HepG2 (cell line): Measurements from ENCODE around the gene TRPV6. TPM values are rescaled to one million over a fixed set of nuclear protein-coding genes. Genes with fewer than 3 reads are reported as not detected.

Experiments
- ATAC-seq: fragments of 200-7000 bp; cut with Tn5 transposase; 3 replicates; pipeline ENCODE4 v1.9.1; 2020; ENCODE audit warnings: mild to moderate bottlenecking, moderate library complexity
- BruUV-seq: library from RNA; stranded (reverse); fragments of 400-500 nt; replicated peaks from 2 replicates; lab custom pipeline; 2021; lab: Mats Ljungman, UMichigan
- CTCF ChIA-PET: fragments of 300-600 bp; formaldehyde crosslinking; extraction: SDS; loops from one replicate; lab custom pipeline; 2021; ENCODE audit warnings: low total read pairs, inconsistent platforms, low intra/inter-chr PET ratio; lab: Yijun Ruan, JAX
- POLR2A ChIA-PET: fragments of 350-600 bp; sonication (Branson Sonifier 250); formaldehyde crosslinking; loops from one replicate; lab custom pipeline; 2020; ENCODE audit warnings: antibody characterized with exemption, inconsistent platforms; lab: Yijun Ruan, JAX
- DNase-seq: peaks from one replicate; pipeline ENCODE4 v3.0.0-alpha.2; 2015; ENCODE audit warnings: low spot score
- FAIRE-seq: peaks from 3 replicates; lab custom pipeline; 2011; peaks lifted over from hg19 to GRCh38; lab: Jason Lieb, UNC
- H2AFZ ChIP-seq: one replicate; pipeline ENCODE4 v1.6.1; 2011; ENCODE audit warnings: low read length, inconsistent platforms
- H3K27ac ChIP-seq: fragments of 300-600 bp; 3 replicates; pipeline ENCODE4 v1.8.0; 2011; ENCODE audit warnings: mixed run types, mild to moderate bottlenecking, mixed read lengths, low read length, inconsistent platforms; ENCODE audit not compliant: insufficient read depth; ENCODE audit errors: extremely low read length
- H3K27me3 ChIP-seq, 2 experiments: fragments of 200-600 bp in 1 of 2; 2 replicates in 1 of 2; 3 replicates in 1 of 2; pipeline versions ENCODE4 v1.6.0 to v1.8.0; 2011; ENCODE audit warnings: low read length in 2 of 2, mild to moderate bottlenecking in 2 of 2, moderate library complexity in 2 of 2, inconsistent platforms in 1 of 2; ENCODE audit not compliant: insufficient read depth in 2 of 2, control insufficient read depth in 1 of 2
- H3K36me3 ChIP-seq, 2 experiments: fragments of 200-600 bp in 1 of 2; replicated peaks in 1 of 2; 2 replicates in 1 of 2; 3 replicates in 1 of 2; pipeline versions ENCODE4 v1.5.1 to v1.8.0; 2011; ENCODE audit warnings: low read length in 2 of 2, inconsistent platforms in 1 of 2; ENCODE audit not compliant: insufficient read depth in 2 of 2, control insufficient read depth in 1 of 2
- H3K4me1 ChIP-seq: 2 replicates; pipeline ENCODE4 v1.5.1; 2012; ENCODE audit warnings: low read length, inconsistent platforms; ENCODE audit not compliant: insufficient read depth
- H3K4me2 ChIP-seq: 2 replicates; pipeline ENCODE4 v1.6.0; 2011; ENCODE audit warnings: low read depth, low read length, inconsistent platforms
- H3K4me3 ChIP-seq, 3 experiments: fragments of 200-600 bp in 1 of 3; sonication (generic), shearing (Covaris generic) in 1 of 3; replicated peaks in 1 of 3; 2 replicates each; pipeline ENCODE4 v1.5.1; 2011 to 2016; ENCODE audit warnings: low read length in 3 of 3, inconsistent platforms in 2 of 3, low read depth in 2 of 3, mild to moderate bottlenecking in 2 of 3, control low read depth in 1 of 3, mixed read lengths in 1 of 3; ENCODE audit not compliant: insufficient read depth in 1 of 3
- H3K79me2 ChIP-seq: one replicate; pipeline ENCODE4 v1.6.1; 2011; ENCODE audit warnings: low read length, inconsistent platforms; ENCODE audit not compliant: insufficient read depth
- H3K9ac ChIP-seq: 2 replicates; pipeline ENCODE4 v1.6.0; 2011; ENCODE audit warnings: mild to moderate bottlenecking, low read depth, low read length, inconsistent platforms; ENCODE audit not compliant: insufficient read depth
- H3K9me3 ChIP-seq: 2 replicates; pipeline ENCODE4 v1.5.1; 2012; ENCODE audit warnings: mild to moderate bottlenecking, low read length
- H4K20me1 ChIP-seq: 2 replicates; pipeline ENCODE4 v1.6.0; 2011; ENCODE audit warnings: inconsistent platforms, mild to moderate bottlenecking, low read length, moderate library complexity; ENCODE audit not compliant: insufficient read depth
- RAD21 ChIP-seq: fragments of 450-650 bp; formaldehyde crosslinking; IDR thresholded peaks from 2 replicates; pipeline ENCODE4 v1.5.0; 2020; ENCODE audit warnings: mild to moderate bottlenecking
- RFX1 ChIP-seq: fragments of 450-650 bp; IDR thresholded peaks from 2 replicates; pipeline ENCODE4 v1.6.1; 2017
- SMAD9 ChIP-seq: sonication (generic); formaldehyde crosslinking; IDR thresholded peaks from 2 replicates; pipeline ENCODE4 v1.5.1; 2020; ENCODE audit warnings: mild to moderate bottlenecking, missing genetic modification reagents
- U2AF2 ChIP-seq: fragments of 200-400 bp; formaldehyde crosslinking; IDR thresholded peaks from 2 replicates; pipeline ENCODE4 v1.6.1; 2017; ENCODE audit warnings: low read depth, mild to moderate bottlenecking, low read length
- ZBED4 ChIP-seq: sonication (generic); formaldehyde crosslinking; IDR thresholded peaks from 2 replicates; pipeline ENCODE4 v1.4.0; 2020; ENCODE audit warnings: missing genetic modification reagents, borderline replicate concordance
- ZNF484 ChIP-seq: sonication (generic); formaldehyde crosslinking; IDR thresholded peaks from 2 replicates; pipeline ENCODE4 v1.5.1; 2020; ENCODE audit warnings: mild to moderate bottlenecking, low read depth, missing genetic modification reagents, borderline replicate concordance
- ZNF614 ChIP-seq: IDR thresholded peaks from 2 replicates; pipeline ENCODE4 v1.6.1; 2018; ENCODE audit warnings: missing biosample characterization, missing genetic modification reagents, inconsistent platforms, borderline replicate concordance
- ZNF616 ChIP-seq: sonication (generic); formaldehyde crosslinking; IDR thresholded peaks from 2 replicates; pipeline ENCODE4 v1.5.0; 2020; ENCODE audit warnings: low read depth, mild to moderate bottlenecking, missing genetic modification reagents
- ZNF713 ChIP-seq: sonication (generic); formaldehyde crosslinking; IDR thresholded peaks from 2 replicates; pipeline ENCODE4 v1.4.0; 2020; ENCODE audit warnings: mild to moderate bottlenecking, missing genetic modification reagents
- ZNF768 ChIP-seq: sonication (generic); formaldehyde crosslinking; IDR thresholded peaks from 2 replicates; pipeline ENCODE4 v1.4.0; 2020; ENCODE audit warnings: missing genetic modification reagents
- WGBS: methylation state at CpG from one replicate; pipeline ENCODE4 v1.1.6; 2017; ENCODE audit warnings: low lambda C conversion rate; 5-methylcytosine and 5-hydroxymethylcytosine counted together
- in situ Hi-C: cut with HindIII; loops from 2 replicates; pipeline ENCODE4 v1.10.0; 2017; ENCODE audit warnings: low pct_unique_long_range_greater_than_20kb; ENCODE audit not compliant: extremely low pct_ligation_motif_present
- intact Hi-C: fragments of 100-400 bp; cut with micrococcal nuclease; formaldehyde crosslinking; loops from one replicate; pipeline ENCODE4 v1.10.0; 2022; ENCODE audit not compliant: unreplicated experiment
- polyA plus RNA-seq, 8 experiments: library from polyadenylated mRNA; depleted of rRNA in 3 of 8; stranded (reverse) in 7 of 8; unstranded in 1 of 8; fragments of >200 nt; fragmentation: Illumina TruSeq in 4 of 8; extraction: Trizol in 4 of 8; gene quantifications; 2 replicates each; pipeline versions ENCODE4 v1.2.1 to v1.2.3, GENCODE V29; 2011 to 2016; ENCODE audit warnings: low read depth in 4 of 8, missing spikeins in 1 of 8, mixed read lengths in 1 of 8; ENCODE audit not compliant: insufficient read depth in 1 of 8
- total RNA-seq, 5 experiments: library from RNA; depleted of rRNA; stranded (reverse); fragments of >200 nt; fragmentation: Illumina TruSeq; extraction: Trizol; gene quantifications; 2 replicates each; pipeline ENCODE4 v1.2.3, GENCODE V29; 2016; ENCODE audit warnings: low read depth in 1 of 5
- TF ChIP-seq, protein P1 (sequence below): sonication (generic); formaldehyde crosslinking; IDR thresholded peaks from 2 replicates; pipeline ENCODE4 v1.4.0; 2020; ENCODE audit warnings: missing genetic modification reagents

Gene TRPV6
- total and polyA plus RNA-seq, 2 of the 13 experiments (the other 11 are each of a cell fraction or from before 2014, with no cell fraction given): not detected

GRCh38 chr7:142874409-142874808 lies 11.1 kb downstream of the TRPV6 start (continued):
- TF ChIP-seq SMAD9 (no peak), RAD21 (no peak), ZNF614 (CRISPR knock-in tag) (no peak), ZNF484 (no peak)
- TF ChIP-seq, all 625 proteins: peak for 0

GRCh38 chr7:142873871-142874270 lies 11.7 kb downstream of the TRPV6 start:
- DNase-seq: no peak
- in situ Hi-C loops (loop anchor here (10.0 kb wide), 1 partner anchor 341 kb away; no protein-coding TSS in a partner anchor), intact Hi-C loops (no loop called here)
- Histone ChIP-seq H3K79me2 (no peaks in the 10 kb centered on the region), H3K4me2 (no peak overlapping the region), H3K4me3 (no peak overlapping the region), H3K36me3 (no peaks in the 10 kb centered on the region), H3K27me3 (peaks cover 0 to 7% of the 10 kb centered on the region in 2 experiments; a peak in 2 of 5 replicates), H3K4me1 (no peaks in the 10 kb centered on the region), H4K20me1 (no peaks in the 10 kb centered on the region), H3K27ac (no peak overlapping the region), H3K9me3 (no peaks in the 10 kb centered on the region), H2AFZ (no peak overlapping the region), H3K9ac (no peak overlapping the region)
- no TSS peak for BruUV-seq
- 0% methylated on average over 5 of the region's 5 CpGs for WGBS
- TF ChIP-seq ZNF616 (CRISPR knock-in tag) (no peak), U2AF2 (no peak), ZNF713 (CRISPR knock-in tag) (no peak)
- CTCF ChIA-PET: interaction anchor here (1.2 kb wide), 1 partner anchor 341 kb away, joined by 3 read pairs; no protein-coding TSS in a partner anchor
- no peak for ATAC-seq
- POLR2A ChIA-PET: no interaction called here
- no peak for FAIRE-seq

DNA sequence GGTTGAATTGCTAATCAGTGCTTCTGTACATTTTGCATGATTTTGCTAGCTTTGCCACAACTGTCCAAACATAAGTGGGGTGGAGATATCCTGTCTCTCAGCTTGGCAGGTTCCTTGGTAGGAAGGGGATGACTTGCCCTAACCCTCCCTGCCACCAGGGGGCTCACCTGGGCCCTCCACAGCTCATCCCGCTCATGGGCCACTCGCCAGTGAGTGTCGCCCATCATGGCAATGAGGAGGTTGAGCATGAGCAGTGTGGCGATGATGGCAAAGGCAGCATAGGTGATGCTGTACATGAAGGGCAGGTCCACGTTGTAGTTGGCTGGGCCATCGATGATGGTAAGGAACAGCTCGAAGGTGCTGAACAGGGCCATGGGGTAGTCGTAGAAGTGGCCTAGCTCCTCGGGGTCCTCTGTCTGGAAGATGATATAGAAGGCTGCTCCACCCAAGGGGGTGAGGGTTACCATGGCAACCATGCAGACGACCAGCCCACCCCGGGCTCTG lies 12.2 kb downstream of the TRPV6 start:
- ChIA-PET POLR2A (no interaction called here), CTCF (interaction anchor here (1.2 kb wide), 1 partner anchor 342 kb away, joined by 3 read pairs; no protein-coding TSS in a partner anchor)
- H2AFZ ChIP-seq: no peak overlapping the region
- no peak overlapping the region for H3K4me2 ChIP-seq
- intact Hi-C loops: no loop called here
- no peak overlapping the region for H3K27ac ChIP-seq
- H3K4me3 ChIP-seq: no peak overlapping the region
- no peaks in the 10 kb centered on the region for H4K20me1 ChIP-seq
- in situ Hi-C loops: loop anchor here (10.0 kb wide), 1 partner anchor 341 kb away; no protein-coding TSS in a partner anchor
- no peaks in the 10 kb centered on the region for H3K79me2 ChIP-seq
- peaks cover 0 to 7% of the 10 kb centered on the region in 2 experiments; a peak in 2 of 5 replicates for H3K27me3 ChIP-seq
- H3K9ac ChIP-seq: no peak overlapping the region
- FAIRE-seq (no peak), ATAC-seq (peak; percentile 64), DNase-seq (no peak)
- WGBS: 28% methylated on average over 7 of the region's 11 CpGs
- H3K4me1 ChIP-seq: no peaks in the 10 kb centered on the region
- BruUV-seq: no TSS peak
- no peaks in the 10 kb centered on the region for H3K36me3 ChIP-seq
- no peaks in the 10 kb centered on the region for H3K9me3 ChIP-seq
- TF ChIP-seq RFX1: peak; percentile 45; the same call in 1 of the 2 replicates
- TF ChIP-seq ZNF768 (CRISPR knock-in tag): no peak
- TF ChIP-seq, protein P1, sequence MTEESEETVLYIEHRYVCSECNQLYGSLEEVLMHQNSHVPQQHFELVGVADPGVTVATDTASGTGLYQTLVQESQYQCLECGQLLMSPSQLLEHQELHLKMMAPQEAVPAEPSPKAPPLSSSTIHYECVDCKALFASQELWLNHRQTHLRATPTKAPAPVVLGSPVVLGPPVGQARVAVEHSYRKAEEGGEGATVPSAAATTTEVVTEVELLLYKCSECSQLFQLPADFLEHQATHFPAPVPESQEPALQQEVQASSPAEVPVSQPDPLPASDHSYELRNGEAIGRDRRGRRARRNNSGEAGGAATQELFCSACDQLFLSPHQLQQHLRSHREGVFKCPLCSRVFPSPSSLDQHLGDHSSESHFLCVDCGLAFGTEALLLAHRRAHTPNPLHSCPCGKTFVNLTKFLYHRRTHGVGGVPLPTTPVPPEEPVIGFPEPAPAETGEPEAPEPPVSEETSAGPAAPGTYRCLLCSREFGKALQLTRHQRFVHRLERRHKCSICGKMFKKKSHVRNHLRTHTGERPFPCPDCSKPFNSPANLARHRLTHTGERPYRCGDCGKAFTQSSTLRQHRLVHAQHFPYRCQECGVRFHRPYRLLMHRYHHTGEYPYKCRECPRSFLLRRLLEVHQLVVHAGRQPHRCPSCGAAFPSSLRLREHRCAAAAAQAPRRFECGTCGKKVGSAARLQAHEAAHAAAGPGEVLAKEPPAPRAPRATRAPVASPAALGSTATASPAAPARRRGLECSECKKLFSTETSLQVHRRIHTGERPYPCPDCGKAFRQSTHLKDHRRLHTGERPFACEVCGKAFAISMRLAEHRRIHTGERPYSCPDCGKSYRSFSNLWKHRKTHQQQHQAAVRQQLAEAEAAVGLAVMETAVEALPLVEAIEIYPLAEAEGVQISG (CRISPR knock-in tag): peak; percentile 58
- TF ChIP-seq ZBED4: no peak
